Gastrocnemius medialis (tissue), 4 donors: ENCODE measurements around the gene RYR2. TPM values are rescaled to one million over a fixed set of nuclear protein-coding genes. Genes with fewer than 3 reads are reported as not detected.
"Not testable (repeated sequence)": the region's sequence is repeated elsewhere in the genome, so short reads cannot be mapped to it uniquely, and the experiment has no call there.

ENCODE experiments used
- ATAC-seq, 2 donors: fragments of 150-250 bp; one replicate each; pipeline ENCODE4 v1.9.1; 2016
- DNase-seq, 2 donors: peaks; one replicate each; pipeline ENCODE4 v3.0.0-alpha.2; 2019
- H3K27ac ChIP-seq, 4 donors: fragments of 200-600 bp; sonication (generic); 1 replicate in 1 of 4; 2 replicates in 3 of 4; pipeline ENCODE4 v1.5.1; 2016 to 2018; ENCODE audit warnings: mild to moderate bottlenecking in 2 of 4, moderate library complexity in 1 of 4
- H3K27me3 ChIP-seq, 3 donors: fragments of 200-600 bp; sonication (generic) in 2 of 3; 1 replicate in 1 of 3; 2 replicates in 2 of 3; pipeline versions ENCODE4 v1.5.1 to v1.6.0; 2016 to 2019; ENCODE audit warnings: mild to moderate bottlenecking in 1 of 3, moderate library complexity in 1 of 3
- H3K36me3 ChIP-seq, 2 donors: fragments of 200-600 bp; sonication (generic) in 1 of 2; one replicate each; pipeline ENCODE4 v1.5.1; 2017 to 2018
- H3K4me1 ChIP-seq, 2 donors: fragments of 200-600 bp; sonication (generic) in 1 of 2; one replicate each; pipeline ENCODE4 v1.5.1; 2016 to 2017; ENCODE audit warnings: mild to moderate bottlenecking in 2 of 2
- H3K4me3 ChIP-seq, 4 donors: fragments of 200-600 bp; sonication (generic) in 3 of 4; 1 replicate in 1 of 4; 2 replicates in 3 of 4; pipeline ENCODE4 v1.5.1; 2016 to 2019; ENCODE audit warnings: mild to moderate bottlenecking in 2 of 4
- H3K9me3 ChIP-seq, 3 donors: fragments of 200-600 bp; sonication (generic) in 2 of 3; 1 replicate in 1 of 3; 2 replicates in 2 of 3; pipeline ENCODE4 v1.5.1; 2016 to 2019
- POLR2A ChIP-seq, 2 donors: fragments of 450-650 bp; IDR thresholded peaks; one replicate each; pipeline ENCODE4 v1.6.1; 2017; ENCODE audit warnings: antibody characterized with exemption in 2 of 2, mild to moderate bottlenecking in 2 of 2, moderate library complexity in 2 of 2
- in situ Hi-C, 4 donors: fragments of 200-750 bp; cut with MboI; loops; one replicate each; pipeline versions ENCODE4 v1.15.0 to v1.8.0; 2017; ENCODE audit warnings: low sequenced_read_pairs in 4 of 4
- intact Hi-C: fragments of 100-400 bp; cut with DNase I; formaldehyde crosslinking; loops from one replicate; pipeline ENCODE4 v1.15.1; 2023; ENCODE audit warnings: low total_unique reads
- total RNA-seq, 4 donors: library from RNA; depleted of rRNA; stranded (reverse); fragments of >200 nt; gene quantifications; one replicate each; pipeline versions ENCODE4 v1.1.0 to v1.2.3, GENCODE V29; 2016
- TF ChIP-seq, protein P1 (sequence below), 5 experiments: fragments of 450-650 bp in 3 of 5; fragments of 200-600 bp in 2 of 5; sonication (generic) in 2 of 5; IDR thresholded peaks in 4 of 5; conservative IDR thresholded peaks in 1 of 5; 1 replicate in 4 of 5; 2 replicates in 1 of 5; pipeline ENCODE4 v1.5.1; 2016 to 2019; ENCODE audit warnings: antibody characterized with exemption in 5 of 5, mild to moderate bottlenecking in 3 of 5, moderate library complexity in 3 of 5

RYR2 gene
- total RNA-seq, 4 donors from 2014 or later, result 0.04 to 0.16 (median 0.07) TPM

DNA sequence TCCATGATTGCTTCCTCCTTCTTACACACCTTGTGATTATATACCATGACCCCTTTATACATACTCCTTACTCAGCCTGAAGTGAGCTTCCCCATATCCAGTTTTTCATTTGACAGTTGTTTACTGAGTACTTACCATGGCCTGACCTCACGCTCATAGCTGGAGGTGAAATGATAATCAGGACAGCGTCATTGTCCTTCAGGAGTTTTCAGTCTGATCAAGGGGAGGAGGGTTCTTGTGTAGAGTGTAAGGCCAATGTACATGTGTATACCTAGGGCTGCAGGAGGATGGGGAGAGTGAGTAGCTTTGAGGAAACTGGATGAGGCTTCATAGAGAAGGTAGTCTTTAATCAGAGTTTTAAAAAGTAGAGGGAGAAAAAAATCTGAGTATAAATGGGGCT is 325.8 kb downstream of the RYR2 start:
- in situ Hi-C loops, result no loop called here
- Histone ChIP-seq H3K36me3 (no peaks in the 10 kb centered on the region), H3K4me3 (no peak overlapping the region), H3K27me3 (no peaks in the 10 kb centered on the region), H3K27ac (no peak overlapping the region), H3K4me1 (no peaks in the 10 kb centered on the region), H3K9me3 (no peaks in the 10 kb centered on the region)
- DNase-seq, result no peak
- TF ChIP-seq, protein P1, sequence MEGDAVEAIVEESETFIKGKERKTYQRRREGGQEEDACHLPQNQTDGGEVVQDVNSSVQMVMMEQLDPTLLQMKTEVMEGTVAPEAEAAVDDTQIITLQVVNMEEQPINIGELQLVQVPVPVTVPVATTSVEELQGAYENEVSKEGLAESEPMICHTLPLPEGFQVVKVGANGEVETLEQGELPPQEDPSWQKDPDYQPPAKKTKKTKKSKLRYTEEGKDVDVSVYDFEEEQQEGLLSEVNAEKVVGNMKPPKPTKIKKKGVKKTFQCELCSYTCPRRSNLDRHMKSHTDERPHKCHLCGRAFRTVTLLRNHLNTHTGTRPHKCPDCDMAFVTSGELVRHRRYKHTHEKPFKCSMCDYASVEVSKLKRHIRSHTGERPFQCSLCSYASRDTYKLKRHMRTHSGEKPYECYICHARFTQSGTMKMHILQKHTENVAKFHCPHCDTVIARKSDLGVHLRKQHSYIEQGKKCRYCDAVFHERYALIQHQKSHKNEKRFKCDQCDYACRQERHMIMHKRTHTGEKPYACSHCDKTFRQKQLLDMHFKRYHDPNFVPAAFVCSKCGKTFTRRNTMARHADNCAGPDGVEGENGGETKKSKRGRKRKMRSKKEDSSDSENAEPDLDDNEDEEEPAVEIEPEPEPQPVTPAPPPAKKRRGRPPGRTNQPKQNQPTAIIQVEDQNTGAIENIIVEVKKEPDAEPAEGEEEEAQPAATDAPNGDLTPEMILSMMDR (IDR thresholded peaks at IDR 0.05 in 4 of 5, conservative IDR thresholded peaks at IDR 0.05 in 1 of 5), result no peak
- TF ChIP-seq POLR2A (IDR thresholded peaks at IDR 0.05), result no peak
- no peak for ATAC-seq
- intact Hi-C loops, result no loop called here

DNA sequence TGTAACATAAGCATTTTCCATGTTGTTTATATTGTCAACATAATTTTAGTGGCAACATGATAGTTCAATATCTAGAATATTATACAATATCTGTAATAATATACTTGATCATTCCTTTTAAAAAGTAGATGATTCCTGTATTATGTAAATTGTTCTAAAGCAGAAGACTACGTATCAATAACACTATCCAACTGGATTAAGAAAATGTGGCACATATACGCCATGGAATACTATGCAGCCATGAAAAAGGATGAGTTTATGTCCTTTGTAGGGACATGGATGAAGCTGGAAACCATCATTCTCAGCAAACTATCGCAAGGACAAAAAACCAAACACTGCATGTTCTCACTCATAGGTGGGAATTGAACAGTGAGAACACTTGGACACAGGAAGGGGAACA is 329.5 kb downstream of the RYR2 start:
- in situ Hi-C loops, intact Hi-C loops, H3K4me1 ChIP-seq, H3K36me3 ChIP-seq, H3K9me3 ChIP-seq, H3K27ac ChIP-seq, H3K4me3 ChIP-seq, ATAC-seq, H3K27me3 ChIP-seq, DNase-seq: not testable (repeated sequence)

DNA sequence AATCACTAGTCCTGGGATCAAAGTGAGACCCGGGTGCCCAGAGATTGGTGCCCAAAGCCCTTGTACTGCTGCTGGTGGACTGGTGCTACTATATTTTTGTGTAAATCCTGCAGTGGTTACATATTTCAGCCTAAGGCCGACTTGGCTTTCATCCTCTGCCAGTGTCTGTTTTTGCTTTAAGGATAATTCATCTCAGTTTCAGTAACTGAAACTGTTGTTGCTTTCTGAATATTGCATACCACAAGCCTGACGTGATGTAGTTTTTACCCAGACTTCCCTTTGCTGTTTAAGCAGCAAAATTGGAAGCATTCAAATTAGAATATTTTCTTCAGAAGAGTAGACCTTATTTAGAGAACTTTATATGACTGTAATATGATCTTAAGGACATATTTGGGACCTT is 341.8 kb downstream of the RYR2 start:
- TF ChIP-seq, protein P1 (IDR thresholded peaks at IDR 0.05 in 4 of 5, conservative IDR thresholded peaks at IDR 0.05 in 1 of 5), result no peak
- no peak for TF ChIP-seq POLR2A (IDR thresholded peaks at IDR 0.05)
- Histone ChIP-seq H3K36me3 (no peaks in the 10 kb centered on the region), H3K27ac (no peak overlapping the region), H3K4me1 (no peaks in the 10 kb centered on the region), H3K9me3 (no peaks in the 10 kb centered on the region), H3K27me3 (no peaks in the 10 kb centered on the region), H3K4me3 (no peak overlapping the region)
- ATAC-seq (no peak), DNase-seq (no peak)
- intact Hi-C loops, result no loop called here
- in situ Hi-C loops, result no loop called here

DNA sequence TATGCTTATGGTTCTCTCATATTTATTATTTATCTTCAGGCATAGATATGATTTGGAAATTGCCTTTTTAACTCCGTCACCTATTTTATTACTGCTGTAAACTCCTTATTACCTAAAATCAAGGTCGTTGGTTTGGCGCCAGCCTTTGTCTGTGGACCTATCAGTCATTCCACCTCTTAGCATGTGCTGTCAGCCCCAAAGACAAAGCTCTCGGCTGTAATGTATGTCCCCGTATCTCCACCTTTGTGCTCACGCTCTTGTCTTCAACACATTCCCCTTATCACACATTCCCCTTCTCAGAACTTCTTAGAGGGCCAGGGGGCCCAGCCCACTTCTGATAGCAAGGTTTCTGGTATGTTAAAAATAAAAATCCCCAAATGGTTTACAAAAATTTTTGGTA is 342.2 kb downstream of the RYR2 start:
- TF ChIP-seq POLR2A (IDR thresholded peaks at IDR 0.05), result no peak
- TF ChIP-seq, protein P1 (IDR thresholded peaks at IDR 0.05 in 4 of 5, conservative IDR thresholded peaks at IDR 0.05 in 1 of 5), result no peak
- DNase-seq, result no peak
- no peaks in the 10 kb centered on the region for H3K4me1 ChIP-seq

DNA sequence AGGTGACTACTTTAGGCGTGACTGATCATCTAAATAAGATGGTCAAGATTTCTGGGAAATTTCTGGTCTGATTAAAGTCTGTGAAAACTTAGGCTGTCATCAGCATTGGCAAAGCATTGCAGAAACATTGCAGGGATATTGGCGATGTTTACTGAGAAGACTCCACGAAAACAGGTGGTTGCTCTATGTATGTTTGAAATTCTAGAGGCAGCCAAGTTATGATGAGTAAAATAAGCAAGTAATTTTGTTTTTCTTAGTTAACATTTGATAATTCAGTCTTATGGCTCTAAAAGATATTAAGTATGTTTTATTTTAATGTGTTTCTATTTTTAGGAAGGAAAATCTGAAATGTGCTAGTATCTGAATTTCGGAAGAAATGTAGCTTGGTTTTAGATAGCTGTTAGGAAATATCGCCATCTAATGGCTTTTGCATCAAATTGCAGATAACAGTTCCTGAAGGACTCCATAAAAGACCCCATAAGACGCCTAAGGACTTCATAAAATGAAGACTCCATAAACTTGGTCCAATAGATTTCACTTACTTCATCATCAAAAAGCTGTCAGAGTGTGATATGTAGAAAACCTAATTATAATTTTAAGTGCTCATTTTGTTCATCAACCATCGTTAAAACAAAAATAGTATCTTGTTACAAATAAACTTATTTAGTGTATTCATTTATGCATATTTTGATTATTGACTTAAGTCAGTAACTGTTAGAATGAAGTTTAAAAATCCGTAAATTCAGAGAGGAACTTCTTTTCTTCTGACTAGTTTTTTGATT is 344.6 kb downstream of the RYR2 start:
- no peak for ATAC-seq
- H3K27ac ChIP-seq, result no peak overlapping the region
- intact Hi-C loops, result no loop called here

More for the DNA sequence above, 342.2 kb downstream of the RYR2 start:
- Histone ChIP-seq H3K36me3 (no peaks in the 10 kb centered on the region), H3K4me3 (no peak overlapping the region), H3K27ac (no peak overlapping the region), H3K9me3 (no peaks in the 10 kb centered on the region), H3K27me3 (no peaks in the 10 kb centered on the region)
- intact Hi-C loops, result no loop called here
- no peak for ATAC-seq
- in situ Hi-C loops, result no loop called here

More for the DNA sequence above, 344.6 kb downstream of the RYR2 start:
- in situ Hi-C loops, result no loop called here
- no peaks in the 10 kb centered on the region for H3K4me1 ChIP-seq
- no peaks in the 10 kb centered on the region for H3K36me3 ChIP-seq
- H3K4me3 ChIP-seq, result no peak overlapping the region
- H3K9me3 ChIP-seq, result no peaks in the 10 kb centered on the region
- DNase-seq, result no peak
- TF ChIP-seq POLR2A (IDR thresholded peaks at IDR 0.05), result no peak
- TF ChIP-seq, protein P1 (IDR thresholded peaks at IDR 0.05 in 4 of 5, conservative IDR thresholded peaks at IDR 0.05 in 1 of 5), result peak in 1 of 5 experiments; percentile 32
- H3K27me3 ChIP-seq, result no peaks in the 10 kb centered on the region
